Glutamatergic neuron (in vitro differentiated cells): Measurements from ENCODE around the gene MYL10. TPM values are rescaled to one million over a fixed set of nuclear protein-coding genes. Genes with fewer than 3 reads are reported as not detected.

Experiments used
- DNase-seq: peaks from one replicate; pipeline ENCODE4 v3.0.0; 2022
- H3K27ac Mint-ChIP-seq: one replicate; pipeline ENCODE4 v1.8.0; 2020; ENCODE audit warnings: mild to moderate bottlenecking, mixed read lengths, inconsistent platforms; ENCODE audit not compliant: unreplicated experiment
- H3K27me3 Mint-ChIP-seq: one replicate; pipeline ENCODE4 v1.8.0; 2020; ENCODE audit warnings: mild to moderate bottlenecking, moderate library complexity, mixed read lengths, inconsistent platforms; ENCODE audit not compliant: unreplicated experiment
- H3K36me3 Mint-ChIP-seq: one replicate; pipeline ENCODE4 v1.8.0; 2020; ENCODE audit warnings: mild to moderate bottlenecking, mixed read lengths, inconsistent platforms; ENCODE audit not compliant: unreplicated experiment
- H3K4me1 Mint-ChIP-seq: one replicate; pipeline ENCODE4 v1.8.0; 2020; ENCODE audit warnings: mild to moderate bottlenecking, low read depth, mixed read lengths, inconsistent platforms; ENCODE audit not compliant: unreplicated experiment
- H3K4me3 Mint-ChIP-seq: one replicate; pipeline ENCODE4 v1.8.0; 2020; ENCODE audit warnings: mild to moderate bottlenecking, mixed read lengths, inconsistent platforms; ENCODE audit not compliant: unreplicated experiment
- H3K9me3 Mint-ChIP-seq: one replicate; pipeline ENCODE4 v1.8.0; 2020; ENCODE audit warnings: mild to moderate bottlenecking, moderate library complexity, mixed read lengths, inconsistent platforms; ENCODE audit not compliant: unreplicated experiment
- CTCF ChIP-seq: fragments of 200-600 bp; sonication (generic); IDR thresholded peaks from one replicate; pipeline ENCODE4 v1.5.0; 2021; ENCODE audit not compliant: partially characterized antibody, unreplicated experiment
- total RNA-seq: library from RNA; stranded (reverse); fragmentation: NEBNext Ultra II Directional; extraction: Animal tissue kit (Norgen Biotek cat#: 25700); gene quantifications from one replicate; pipeline ENCODE4 v1.2.1, GENCODE V29; 2021; ENCODE audit not compliant: unreplicated experiment

MYL10 gene
- total RNA-seq, 1 donor from 2014 or later = not detected

DNA sequence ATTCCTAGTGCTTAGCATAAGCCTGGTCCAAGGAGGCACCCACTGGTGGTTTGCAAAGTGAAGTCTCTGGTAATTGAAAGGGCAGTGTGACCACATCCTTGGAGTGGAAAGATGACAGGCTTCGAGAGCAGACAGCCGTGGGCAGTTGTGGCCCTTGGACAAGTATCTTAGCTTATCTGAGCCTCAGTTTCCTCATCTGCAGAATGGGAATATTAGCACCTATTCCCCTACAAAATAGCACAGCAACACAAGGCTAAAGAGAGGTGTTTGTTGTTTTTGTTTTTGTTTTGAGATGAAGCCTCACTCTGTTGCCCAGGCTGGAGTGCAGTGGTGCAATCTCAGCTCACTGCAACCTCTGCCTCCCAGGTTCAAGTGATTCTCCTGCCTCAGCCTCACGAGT, 29.3 kb downstream of the MYL10 start:
- peaks cover 4% of the 10 kb centered on the region for H3K27me3 Mint-ChIP-seq
- no peak for DNase-seq
- no peak overlapping the region for H3K27ac Mint-ChIP-seq
- H3K9me3 Mint-ChIP-seq = peaks cover 4% of the 10 kb centered on the region
- TF ChIP-seq CTCF = no peak
- no peak overlapping the region for H3K4me3 Mint-ChIP-seq
- H3K36me3 Mint-ChIP-seq = no peaks in the 10 kb centered on the region
- no peaks in the 10 kb centered on the region for H3K4me1 Mint-ChIP-seq

DNA sequence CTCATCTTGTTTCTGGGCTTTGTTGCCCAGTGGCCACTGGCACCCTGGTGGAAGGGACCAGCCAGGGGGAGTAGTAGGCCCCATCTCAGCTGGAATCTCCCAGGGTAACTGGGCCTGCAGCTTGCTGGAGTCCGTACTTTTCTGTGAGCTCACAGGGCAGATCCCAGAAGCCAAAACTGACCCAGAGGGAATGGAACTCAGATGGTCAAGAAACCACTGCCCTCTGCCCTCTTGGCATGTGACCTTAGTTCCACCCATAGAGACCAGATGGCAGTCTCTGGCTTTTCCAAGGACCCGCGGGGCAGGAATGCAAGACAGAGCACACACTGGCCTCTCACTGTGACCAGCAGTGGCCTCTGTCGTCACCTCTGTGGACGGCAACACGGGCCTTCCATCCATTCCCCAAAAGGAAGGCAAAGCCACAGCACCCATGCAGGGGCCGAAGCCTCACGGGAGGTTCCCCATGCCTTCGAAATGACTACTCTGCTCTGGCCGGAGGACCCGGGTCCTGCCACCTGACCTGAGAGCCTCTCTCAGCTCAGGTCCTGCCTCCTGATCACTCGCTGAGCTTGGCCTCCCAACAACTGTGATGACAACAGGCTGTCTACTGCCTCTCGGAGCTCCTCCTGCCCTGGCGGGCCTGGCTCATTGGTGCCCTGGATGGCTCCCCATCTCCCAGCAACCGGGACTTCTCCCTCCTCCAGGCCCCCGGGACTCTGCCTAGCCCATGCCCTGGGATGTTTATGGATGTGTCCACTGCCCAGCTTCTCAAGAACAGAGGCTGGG, 29.9 kb downstream of the MYL10 start:
- H3K9me3 Mint-ChIP-seq = peaks cover 2% of the 10 kb centered on the region
- no peaks in the 10 kb centered on the region for H3K4me1 Mint-ChIP-seq
- no peak for TF ChIP-seq CTCF
- H3K27me3 Mint-ChIP-seq = peaks cover 6% of the 10 kb centered on the region
- no peak overlapping the region for H3K27ac Mint-ChIP-seq
- no peaks in the 10 kb centered on the region for H3K36me3 Mint-ChIP-seq
- no peak overlapping the region for H3K4me3 Mint-ChIP-seq
- DNase-seq = no peak

DNA sequence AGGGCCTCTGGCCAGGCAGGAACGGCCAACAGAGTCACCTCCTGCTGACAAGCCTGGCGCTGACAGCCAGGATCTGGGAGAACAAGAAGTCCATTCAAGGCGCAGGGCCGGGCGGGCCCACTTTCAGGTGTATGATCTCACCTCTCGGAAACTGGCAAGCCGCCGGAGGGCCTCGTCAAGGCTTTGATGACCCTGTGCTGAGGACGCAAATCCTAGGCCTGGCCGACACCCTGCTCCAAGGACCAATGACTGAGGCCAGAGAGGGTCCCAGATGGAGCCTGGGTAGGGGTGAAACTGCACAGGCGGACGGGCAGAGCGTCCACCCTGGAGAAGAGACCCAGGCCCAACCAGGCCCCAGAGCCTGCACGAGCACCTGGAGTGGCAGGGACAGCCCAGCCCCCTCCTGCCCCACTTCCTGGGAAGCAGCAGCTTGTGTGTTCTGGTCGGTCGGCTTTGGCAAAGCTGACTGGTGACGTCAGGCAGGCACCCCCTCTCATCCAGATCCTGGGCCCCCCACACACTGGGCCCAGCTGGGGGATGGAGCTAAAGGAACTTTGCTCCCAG, 30.6 kb downstream of the MYL10 start:
- DNase-seq = no peak
- Mint-ChIP-seq H3K27ac (no peak overlapping the region), H3K4me3 (no peak overlapping the region), H3K27me3 (peaks cover 6% of the 10 kb centered on the region), H3K4me1 (no peaks in the 10 kb centered on the region), H3K36me3 (no peaks in the 10 kb centered on the region), H3K9me3 (peaks cover 2% of the 10 kb centered on the region)
- TF ChIP-seq CTCF = no peak

DNA sequence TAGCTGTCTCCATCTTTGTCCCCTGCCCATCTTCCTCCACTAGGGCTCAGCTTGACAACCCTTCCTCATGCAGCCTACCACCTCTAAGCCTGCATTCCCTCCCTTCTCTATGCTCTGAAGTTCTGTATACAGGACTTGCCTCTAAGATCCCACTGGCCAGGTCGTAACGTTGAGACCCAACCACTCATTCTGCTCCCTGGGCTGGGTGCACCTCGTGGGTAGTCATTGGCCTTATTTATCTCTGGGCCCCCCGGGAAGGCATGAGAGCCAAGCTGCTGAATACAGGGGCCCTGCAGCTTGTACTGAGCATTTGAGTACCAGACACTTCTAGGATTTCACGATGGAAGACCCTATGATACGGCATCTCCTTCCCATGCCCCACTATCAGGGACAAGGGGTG, 31.2 kb downstream of the MYL10 start:
- no peak for DNase-seq
- TF ChIP-seq CTCF = no peak
- Mint-ChIP-seq H3K9me3 (peaks cover 2% of the 10 kb centered on the region), H3K27me3 (peaks cover 6% of the 10 kb centered on the region), H3K4me1 (no peaks in the 10 kb centered on the region), H3K27ac (no peak overlapping the region), H3K4me3 (no peak overlapping the region), H3K36me3 (no peaks in the 10 kb centered on the region)

DNA sequence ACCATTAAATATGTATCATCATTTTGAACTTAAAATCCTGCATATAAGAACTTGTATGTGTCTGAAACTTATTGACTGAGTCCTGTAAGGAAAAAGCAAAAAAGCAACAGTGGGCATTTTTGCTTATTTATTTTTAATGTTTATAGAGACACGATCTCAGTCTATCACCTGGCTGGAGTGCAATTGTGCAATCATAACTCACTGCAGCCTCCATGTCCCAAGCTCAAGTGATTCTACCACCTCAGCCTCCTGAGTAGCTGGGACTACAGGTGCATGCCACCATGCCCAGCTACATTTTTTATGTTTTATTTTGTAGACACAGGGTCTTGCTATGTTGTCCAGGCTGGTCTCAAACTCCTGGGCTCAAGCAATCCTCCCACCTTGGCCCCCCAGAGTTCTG, 32.2 kb downstream of the MYL10 start:
- H3K36me3 Mint-ChIP-seq = no peaks in the 10 kb centered on the region

More for the DNA sequence above, 32.2 kb downstream of the MYL10 start:
- Mint-ChIP-seq H3K4me3 (no peak overlapping the region), H3K4me1 (no peaks in the 10 kb centered on the region), H3K9me3 (peaks cover 6% of the 10 kb centered on the region), H3K27ac (no peak overlapping the region), H3K27me3 (peaks cover 6% of the 10 kb centered on the region)
- TF ChIP-seq CTCF = no peak
- no peak for DNase-seq
